RWPE2 (cell line): ENCODE data around the gene MUC5B.
A peak's percentile ranks its signal among the peaks of the same experiment; 100 is the strongest.

Experiments used
- ATAC-seq: fragments of 200-7000 bp; cut with Tn5 transposase; 3 replicates; pipeline ENCODE4 v1.9.1; 2021; ENCODE audit warnings: low read depth
- DNase-seq: peaks from one replicate; pipeline ENCODE4 v3.0.0-alpha.2; 2020; ENCODE audit warnings: low spot score
- H3K27ac ChIP-seq: fragments of 450-650 bp; 2 replicates; pipeline ENCODE4 v1.5.1; 2017; ENCODE audit warnings: mild to moderate bottlenecking; ENCODE audit not compliant: poor library complexity, severe bottlenecking
- H3K27me3 ChIP-seq: fragments of 250-450 bp; sonication (Bioruptor Pico); 2 replicates; pipeline ENCODE4 v1.5.1; 2021; ENCODE audit warnings: mild to moderate bottlenecking, moderate library complexity; ENCODE audit not compliant: insufficient read depth, poor library complexity, severe bottlenecking
- H3K36me3 ChIP-seq: fragments of 250-450 bp; sonication (Bioruptor Pico); 2 replicates; pipeline ENCODE4 v1.5.1; 2020; ENCODE audit warnings: low read depth, mild to moderate bottlenecking, moderate library complexity
- H3K4me1 ChIP-seq: fragments of 250-450 bp; sonication (Bioruptor Pico); 2 replicates; pipeline ENCODE4 v1.5.1; 2021; ENCODE audit warnings: mild to moderate bottlenecking, moderate library complexity; ENCODE audit not compliant: insufficient read depth, poor library complexity, severe bottlenecking
- H3K4me3 ChIP-seq: fragments of 250-450 bp; sonication (Bioruptor Pico); 2 replicates; pipeline ENCODE4 v1.5.1; 2021; ENCODE audit warnings: mild to moderate bottlenecking, moderate library complexity; ENCODE audit not compliant: severe bottlenecking
- H3K9me3 ChIP-seq: fragments of 250-450 bp; sonication (Bioruptor Pico); 2 replicates; pipeline ENCODE4 v1.5.1; 2021; ENCODE audit warnings: mild to moderate bottlenecking, moderate library complexity; ENCODE audit not compliant: severe bottlenecking
- CTCF ChIP-seq: fragments of 450-650 bp; IDR thresholded peaks from one replicate; pipeline ENCODE4 v1.5.1; 2017; ENCODE audit warnings: mild to moderate bottlenecking, moderate library complexity; ENCODE audit not compliant: poor library complexity, severe bottlenecking

Gene MUC5B

GRCh38 chr11:1308743-1309497, 86.1 kb downstream of the MUC5B start:
- Histone ChIP-seq H3K36me3 (peaks cover 5% of the 10 kb centered on the region; the same call in 1 of the 2 replicates), H3K27me3 (no peaks in the 10 kb centered on the region), H3K9me3 (no peaks in the 10 kb centered on the region), H3K4me3 (peak overlapping the region; percentile 91), H3K4me1 (peaks cover 24% of the 10 kb centered on the region), H3K27ac (peak overlapping the region; percentile 51)
- no peak for TF ChIP-seq CTCF
- ATAC-seq (peak; percentile 49; the same call in 2 of the 3 replicates), DNase-seq (no peak)

- peaks cover 16% of the 10 kb centered on the region for H3K4me1 ChIP-seq
These were observed 86.8 kb downstream of the MUC5B start, which contains the start of gene TOLLIP for GRCh38 chr11:1309498-1310317. TSS of gene TOLLIP (minus strand) at chr11:1309632. CDS start at chr11:1309498, 134 bp downstream.

GRCh38 chr11:1310318-1310687, 87.4 kb downstream of the MUC5B start:
- H3K4me1 ChIP-seq, result peaks cover 15% of the 10 kb centered on the region
- peak overlapping the region; percentile 51 for H3K27ac ChIP-seq
- no peak for ATAC-seq
- DNase-seq, result no peak
- no peaks in the 10 kb centered on the region for H3K36me3 ChIP-seq
- no peaks in the 10 kb centered on the region for H3K9me3 ChIP-seq
- H3K27me3 ChIP-seq, result no peaks in the 10 kb centered on the region
- TF ChIP-seq CTCF, result no peak
- peak overlapping the region; percentile 91 for H3K4me3 ChIP-seq

More at GRCh38 chr11:1309498-1310317, 86.8 kb downstream of the MUC5B start, which contains the start of gene TOLLIP:
- Histone ChIP-seq H3K9me3 (no peaks in the 10 kb centered on the region), H3K4me3 (peak within 1 kb of the TSS; percentile 91), H3K27me3 (no peaks in the 10 kb centered on the region), H3K36me3 (peaks cover under 1% of the 10 kb centered on the region; the same call in 1 of the 2 replicates), H3K27ac (peak within 1 kb of the TSS; percentile 51)
- TF ChIP-seq CTCF, result no peak
- DNase-seq (peak; percentile 89), ATAC-seq (peak; percentile 77)

GRCh38 chr11:1310772-1311468, 88.1 kb downstream of the MUC5B start:
- peak overlapping the region; percentile 91 for H3K4me3 ChIP-seq

More at GRCh38 chr11:1310772-1311468, 88.1 kb downstream of the MUC5B start:
- H3K4me1 ChIP-seq, result peaks cover 15% of the 10 kb centered on the region
- H3K27ac ChIP-seq, result no peak overlapping the region
- no peak for TF ChIP-seq CTCF
- H3K36me3 ChIP-seq, result no peaks in the 10 kb centered on the region
- DNase-seq (no peak), ATAC-seq (no peak)
- no peaks in the 10 kb centered on the region for H3K9me3 ChIP-seq
- no peaks in the 10 kb centered on the region for H3K27me3 ChIP-seq
